HTERT RPE-1 (cell line): Measurements from ENCODE around the gene MRPL44.
"Not testable (repeated sequence)": the region's sequence is repeated elsewhere in the genome, so short reads cannot be mapped to it uniquely, and the experiment has no call there.

Experiments
- in situ Hi-C: fragments of 300-500 bp; cut with MboI; formaldehyde crosslinking; loops from 4 replicates; pipeline ENCODE4 v1.14.3; 2020; ENCODE audit warnings: low sequenced_read_pairs

MRPL44 gene

GRCh38 chr2:224000662-224001061 lies 43.4 kb downstream of the MRPL44 start:
- in situ Hi-C loops = not testable (repeated sequence)

GRCh38 chr2:224004105-224004695 lies 46.9 kb downstream of the MRPL44 start:
- in situ Hi-C loops = no loop called here

- in situ Hi-C loops = no loop called here
Measured at GRCh38 chr2:224008702-224009261, 51.5 kb downstream of the MRPL44 start.

- in situ Hi-C loops = no loop called here
Measured at GRCh38 chr2:224009605-224010315, 52.5 kb downstream of the MRPL44 start.

GRCh38 chr2:224011837-224012236 lies 54.6 kb downstream of the MRPL44 start:
- in situ Hi-C loops = no loop called here

GRCh38 chr2:224014336-224014735 lies 57.1 kb downstream of the MRPL44 start:
- in situ Hi-C loops = no loop called here

GRCh38 chr2:224016963-224017362 lies 59.7 kb downstream of the MRPL44 start:
- in situ Hi-C loops = no loop called here
